ENCODE data around the gene FHL1.

FHL1 gene

GRCh38 chrX:136183172-136183571, 35.8 kb downstream of the FHL1 start:
- WGBS, 2 experiments: 94% methylated on average over 2 of the region's 4 CpGs; no CpG with 5 or more reads in 1 of the 2 experiments
- H3K4me1 ChIP-seq (ENCODE audit: control insufficient read depth, insufficient read depth, low read length): no peaks in the 10 kb centered on the region

GRCh38 chrX:136183917-136184316, 36.6 kb downstream of the FHL1 start:
- 100% methylated on average over 1 of the region's 1 CpG; no CpG with 5 or more reads in 1 of the 2 experiments for WGBS, 2 experiments
- no peaks in the 10 kb centered on the region for H3K4me1 ChIP-seq (ENCODE audit: control insufficient read depth, insufficient read depth, low read length)
- no peak overlapping the region for H3K4me3 ChIP-seq (ENCODE audit: insufficient read depth, low read depth, low read length)
- H3K9me3 ChIP-seq (ENCODE audit: control insufficient read depth, low read length): no peaks in the 10 kb centered on the region
- H3K27me3 ChIP-seq (ENCODE audit: control insufficient read depth, insufficient read depth, low read length, poor library complexity, severe bottlenecking): no peaks in the 10 kb centered on the region
- H3K36me3 ChIP-seq (ENCODE audit: control insufficient read depth, insufficient read depth, low read length): no peaks in the 10 kb centered on the region
- H3K27ac ChIP-seq (ENCODE audit: insufficient read depth, low read depth, low read length, poor library complexity, severe bottlenecking): no peak overlapping the region

More at GRCh38 chrX:136183172-136183571, 35.8 kb downstream of the FHL1 start:
- Histone ChIP-seq H3K27ac (ENCODE audit: insufficient read depth, low read depth, low read length, poor library complexity, severe bottlenecking) (no peak overlapping the region), H3K4me3 (ENCODE audit: insufficient read depth, low read depth, low read length) (no peak overlapping the region), H3K27me3 (ENCODE audit: control insufficient read depth, insufficient read depth, low read length, poor library complexity, severe bottlenecking) (no peaks in the 10 kb centered on the region), H3K9me3 (ENCODE audit: control insufficient read depth, low read length) (no peaks in the 10 kb centered on the region), H3K36me3 (ENCODE audit: control insufficient read depth, insufficient read depth, low read length) (no peaks in the 10 kb centered on the region)

GRCh38 chrX:136185401-136186022, 38.2 kb downstream of the FHL1 start:
- 86 to 88% methylated on average over 5 to 8 of the region's 8 CpGs for WGBS, 2 experiments
- Histone ChIP-seq H3K27ac (ENCODE audit: insufficient read depth, low read depth, low read length, poor library complexity, severe bottlenecking) (no peak overlapping the region), H3K4me1 (ENCODE audit: control insufficient read depth, insufficient read depth, low read length) (no peaks in the 10 kb centered on the region), H3K36me3 (ENCODE audit: control insufficient read depth, insufficient read depth, low read length) (no peaks in the 10 kb centered on the region), H3K27me3 (ENCODE audit: control insufficient read depth, insufficient read depth, low read length, poor library complexity, severe bottlenecking) (no peaks in the 10 kb centered on the region), H3K4me3 (ENCODE audit: insufficient read depth, low read depth, low read length) (no peak overlapping the region), H3K9me3 (ENCODE audit: control insufficient read depth, low read length) (no peaks in the 10 kb centered on the region)

- no peaks in the 10 kb centered on the region for H3K4me1 ChIP-seq (ENCODE audit: control insufficient read depth, insufficient read depth, low read length)
- no peaks in the 10 kb centered on the region for H3K36me3 ChIP-seq (ENCODE audit: control insufficient read depth, insufficient read depth, low read length)
- H3K9me3 ChIP-seq (ENCODE audit: control insufficient read depth, low read length): no peaks in the 10 kb centered on the region
- no peak overlapping the region for H3K27ac ChIP-seq (ENCODE audit: insufficient read depth, low read depth, low read length, poor library complexity, severe bottlenecking)
- no peak overlapping the region for H3K4me3 ChIP-seq (ENCODE audit: insufficient read depth, low read depth, low read length)
- WGBS, 2 experiments: 95% methylated on average over 3 of the region's 3 CpGs
- H3K27me3 ChIP-seq (ENCODE audit: control insufficient read depth, insufficient read depth, low read length, poor library complexity, severe bottlenecking): no peaks in the 10 kb centered on the region
These were observed 38.7 kb downstream of the FHL1 start for GRCh38 chrX:136186023-136186413.

DNA sequence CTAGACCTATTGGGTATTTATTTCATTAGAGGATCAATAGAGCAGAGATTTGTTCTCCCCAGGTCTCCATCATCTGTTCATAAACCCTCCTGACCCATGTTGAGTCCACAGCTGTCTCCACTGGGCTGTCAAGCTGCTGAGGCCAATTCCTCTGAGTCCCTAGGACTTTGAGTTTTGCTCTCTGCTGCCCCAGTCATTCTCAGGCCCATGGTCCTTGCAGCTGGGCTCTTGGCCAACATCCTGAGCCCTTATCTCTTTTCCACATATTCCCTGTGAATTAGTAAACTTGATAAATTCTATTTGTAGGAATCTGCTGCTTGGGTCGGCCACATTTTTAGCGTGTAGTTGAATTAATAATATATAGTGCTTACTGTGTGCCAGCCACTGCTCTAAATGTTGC, 41.9 kb downstream of the FHL1 start:
- Histone ChIP-seq H3K4me3 (ENCODE audit: insufficient read depth, low read depth, low read length) (no peak overlapping the region), H3K4me1 (ENCODE audit: control insufficient read depth, insufficient read depth, low read length) (no peaks in the 10 kb centered on the region), H3K9me3 (ENCODE audit: control insufficient read depth, low read length) (no peaks in the 10 kb centered on the region), H3K27me3 (ENCODE audit: control insufficient read depth, insufficient read depth, low read length, poor library complexity, severe bottlenecking) (no peaks in the 10 kb centered on the region), H3K36me3 (ENCODE audit: control insufficient read depth, insufficient read depth, low read length) (no peaks in the 10 kb centered on the region), H3K27ac (ENCODE audit: insufficient read depth, low read depth, low read length, poor library complexity, severe bottlenecking) (no peak overlapping the region)
- WGBS, 2 experiments: 100% methylated on average over 2 of the region's 2 CpGs; no CpG with 5 or more reads in 1 of the 2 experiments

DNA sequence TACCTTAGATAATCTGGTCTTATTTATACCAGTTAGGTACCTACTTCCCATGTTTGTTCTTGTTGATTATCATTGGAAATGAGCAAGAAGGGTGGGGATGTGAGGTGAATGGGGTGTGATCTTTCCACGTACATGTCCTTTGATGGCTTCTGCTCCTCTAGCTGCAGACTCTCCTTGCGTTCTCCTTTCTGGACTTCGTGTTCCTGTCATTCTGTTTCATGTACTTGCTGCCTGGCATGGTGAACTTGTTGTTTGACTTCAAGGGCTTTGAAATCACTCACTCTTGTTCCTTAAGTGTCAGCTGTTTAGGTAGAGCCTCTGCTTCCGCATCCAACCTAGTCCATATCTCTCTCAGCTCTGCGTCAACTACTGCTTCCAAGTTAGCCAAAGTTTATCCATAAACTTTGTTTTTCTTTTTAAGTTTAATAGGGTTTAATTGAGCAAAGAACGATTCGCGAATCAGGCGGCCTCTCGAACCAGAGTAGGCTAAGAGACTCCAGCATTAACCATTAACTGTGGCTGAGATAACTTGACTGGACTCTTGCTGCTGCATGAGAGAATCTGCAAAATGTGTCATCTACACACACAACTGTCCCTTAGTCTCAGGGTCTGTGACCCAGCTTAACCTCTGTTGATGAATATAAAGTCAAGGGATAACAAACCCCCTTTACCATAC, 42.8 kb downstream of the FHL1 start:
- Histone ChIP-seq H3K27me3 (ENCODE audit: control insufficient read depth, insufficient read depth, low read length, poor library complexity, severe bottlenecking) (no peaks in the 10 kb centered on the region), H3K4me1 (ENCODE audit: control insufficient read depth, insufficient read depth, low read length) (no peaks in the 10 kb centered on the region), H3K36me3 (ENCODE audit: control insufficient read depth, insufficient read depth, low read length) (no peaks in the 10 kb centered on the region), H3K27ac (ENCODE audit: insufficient read depth, low read depth, low read length, poor library complexity, severe bottlenecking) (no peak overlapping the region), H3K4me3 (ENCODE audit: insufficient read depth, low read depth, low read length) (no peak overlapping the region), H3K9me3 (ENCODE audit: control insufficient read depth, low read length) (no peaks in the 10 kb centered on the region)
- 93 to 95% methylated on average over 4 to 10 of the region's 10 CpGs for WGBS, 2 experiments

DNA sequence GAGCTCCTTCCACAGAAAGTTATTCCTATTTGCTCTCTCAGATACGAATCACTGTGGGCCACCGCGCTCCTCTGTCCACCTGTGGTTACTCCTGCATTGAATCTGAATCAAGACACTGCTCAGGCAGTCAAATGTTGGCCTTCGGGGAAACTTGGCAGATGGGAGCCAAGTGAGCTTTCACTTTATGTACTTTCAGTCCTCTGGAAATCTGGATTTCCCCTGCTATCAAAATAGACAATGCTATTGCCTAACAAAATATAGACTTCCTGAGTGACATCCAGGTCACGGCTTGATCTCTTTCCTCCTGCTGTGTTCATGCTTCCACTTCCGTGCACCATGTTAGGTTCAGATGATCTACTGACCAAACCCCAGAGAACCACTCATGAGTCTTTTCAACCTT, 43.8 kb downstream of the FHL1 start:
- Histone ChIP-seq H3K4me1 (ENCODE audit: control insufficient read depth, insufficient read depth, low read length) (no peaks in the 10 kb centered on the region), H3K9me3 (ENCODE audit: control insufficient read depth, low read length) (no peaks in the 10 kb centered on the region), H3K27me3 (ENCODE audit: control insufficient read depth, insufficient read depth, low read length, poor library complexity, severe bottlenecking) (no peaks in the 10 kb centered on the region), H3K4me3 (ENCODE audit: insufficient read depth, low read depth, low read length) (no peak overlapping the region), H3K36me3 (ENCODE audit: control insufficient read depth, insufficient read depth, low read length) (no peaks in the 10 kb centered on the region), H3K27ac (ENCODE audit: insufficient read depth, low read depth, low read length, poor library complexity, severe bottlenecking) (no peak overlapping the region)
- WGBS, 2 experiments: 93% methylated on average over 6 of the region's 6 CpGs

DNA sequence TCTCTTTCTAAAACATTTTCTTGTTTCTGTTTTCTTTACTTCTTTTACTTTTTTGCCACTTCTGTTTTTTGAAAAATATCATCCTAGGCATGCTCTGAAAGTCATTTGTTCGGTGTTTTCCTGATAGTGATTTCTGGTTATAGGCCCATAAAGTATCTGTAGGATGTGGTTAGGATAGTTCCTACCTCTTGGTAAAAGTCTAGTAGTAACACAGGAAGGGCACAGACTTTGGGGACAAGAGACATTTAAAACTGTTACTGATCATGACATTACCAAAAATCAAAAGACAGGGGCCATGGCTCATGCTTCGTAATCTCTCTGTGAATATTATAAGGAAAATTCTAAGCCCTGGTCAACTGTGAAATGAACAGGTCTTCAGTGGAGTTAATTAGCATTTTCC, 44.8 kb downstream of the FHL1 start:
- Histone ChIP-seq H3K27ac (ENCODE audit: insufficient read depth, low read depth, low read length, poor library complexity, severe bottlenecking) (no peak overlapping the region), H3K36me3 (ENCODE audit: control insufficient read depth, insufficient read depth, low read length) (no peaks in the 10 kb centered on the region), H3K9me3 (ENCODE audit: control insufficient read depth, low read length) (no peaks in the 10 kb centered on the region), H3K4me1 (ENCODE audit: control insufficient read depth, insufficient read depth, low read length) (no peaks in the 10 kb centered on the region), H3K27me3 (ENCODE audit: control insufficient read depth, insufficient read depth, low read length, poor library complexity, severe bottlenecking) (no peaks in the 10 kb centered on the region), H3K4me3 (ENCODE audit: insufficient read depth, low read depth, low read length) (no peak overlapping the region)
- WGBS, 2 experiments: 96 to 100% methylated on average over 1 to 2 of the region's 2 CpGs

GRCh38 chrX:136192839-136193414, 45.6 kb downstream of the FHL1 start:
- Histone ChIP-seq H3K36me3 (ENCODE audit: control insufficient read depth, insufficient read depth, low read length) (no peaks in the 10 kb centered on the region), H3K9me3 (ENCODE audit: control insufficient read depth, low read length) (no peaks in the 10 kb centered on the region), H3K27me3 (ENCODE audit: control insufficient read depth, insufficient read depth, low read length, poor library complexity, severe bottlenecking) (no peaks in the 10 kb centered on the region), H3K4me3 (ENCODE audit: insufficient read depth, low read depth, low read length) (no peak overlapping the region), H3K4me1 (ENCODE audit: control insufficient read depth, insufficient read depth, low read length) (no peaks in the 10 kb centered on the region), H3K27ac (ENCODE audit: insufficient read depth, low read depth, low read length, poor library complexity, severe bottlenecking) (no peak overlapping the region)
- WGBS, 2 experiments: 89 to 98% methylated on average over 2 to 3 of the region's 3 CpGs

DNA sequence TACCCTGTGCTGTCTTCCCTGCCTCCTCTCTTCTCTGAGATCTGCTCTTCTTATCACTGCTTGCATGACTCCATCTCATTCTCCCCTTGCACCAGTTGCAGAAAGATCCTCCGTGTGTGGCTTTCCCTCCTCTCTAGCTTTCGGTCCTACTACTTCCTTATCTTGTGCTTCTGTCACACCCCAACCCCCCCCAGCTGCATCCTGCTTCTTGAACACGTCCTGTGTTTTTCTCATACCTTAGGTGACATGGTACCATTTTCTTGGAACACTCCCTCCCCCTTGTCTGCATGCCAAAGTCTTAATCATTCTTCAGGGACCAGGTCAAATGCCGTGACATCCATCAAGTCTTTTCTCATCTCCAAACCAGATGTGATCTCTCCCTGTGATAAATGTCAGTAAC, 46.4 kb downstream of the FHL1 start:
- WGBS, 2 experiments: 94 to 98% methylated on average over 4 of the region's 4 CpGs
- H3K4me1 ChIP-seq (ENCODE audit: control insufficient read depth, insufficient read depth, low read length): no peaks in the 10 kb centered on the region
- H3K27me3 ChIP-seq (ENCODE audit: control insufficient read depth, insufficient read depth, low read length, poor library complexity, severe bottlenecking): no peaks in the 10 kb centered on the region
- H3K27ac ChIP-seq (ENCODE audit: insufficient read depth, low read depth, low read length, poor library complexity, severe bottlenecking): no peak overlapping the region
- no peaks in the 10 kb centered on the region for H3K36me3 ChIP-seq (ENCODE audit: control insufficient read depth, insufficient read depth, low read length)
- H3K9me3 ChIP-seq (ENCODE audit: control insufficient read depth, low read length): no peaks in the 10 kb centered on the region
- no peak overlapping the region for H3K4me3 ChIP-seq (ENCODE audit: insufficient read depth, low read depth, low read length)
